NCI-H2081 (cell line): ENCODE measurements around the gene DNAJC16.

ENCODE experiments used
- DNase-seq, 2 experiments: peaks; one replicate each; lab custom pipeline; 2025; lab: John Stamatoyannopoulos, UW

DNAJC16 gene

DNA sequence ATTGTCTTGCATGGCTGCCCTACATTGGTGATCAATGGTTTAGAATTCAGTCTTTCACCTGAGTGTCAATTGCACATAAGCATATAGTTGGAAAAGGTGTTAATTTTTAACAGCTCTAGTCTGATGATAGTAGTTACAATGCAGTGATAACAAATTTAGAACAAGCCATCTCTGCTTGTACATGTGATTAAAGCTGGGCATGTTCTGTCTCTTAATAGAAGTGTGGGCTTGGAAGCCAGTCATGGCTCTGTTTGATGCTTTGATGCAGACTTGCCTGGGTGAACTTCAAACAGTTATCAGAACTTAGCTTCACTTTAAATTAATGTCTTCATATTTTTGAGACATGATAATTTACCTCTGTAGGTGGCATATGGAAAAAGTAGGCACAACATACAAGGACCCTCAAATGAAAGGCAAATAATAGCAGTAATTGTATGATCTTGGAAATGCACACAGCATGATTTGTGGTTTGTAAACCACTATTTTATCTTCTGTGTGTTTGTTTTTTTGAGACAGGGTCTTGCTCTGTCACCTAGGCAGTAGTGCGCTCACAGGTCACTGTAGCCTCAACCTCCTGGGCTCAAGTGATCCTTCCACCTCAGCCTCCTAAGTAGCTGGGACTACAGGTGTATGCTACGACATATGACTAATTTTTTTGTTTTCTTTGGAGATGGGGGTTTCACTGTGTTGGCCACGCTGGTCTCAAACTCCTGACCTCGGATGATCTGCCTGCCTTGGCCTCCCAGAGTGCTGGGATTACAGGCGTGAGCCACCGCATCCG, 94.4 kb downstream of the DNAJC16 start:
- no peak for DNase-seq

- no peak for DNase-seq
Observed at GRCh38 chr1:15621975-15622374, 95.3 kb downstream of the DNAJC16 start.

GRCh38 chr1:15622712-15623373, 96.2 kb downstream of the DNAJC16 start:
- DNase-seq, result no peak

- DNase-seq, result no peak
Observed at GRCh38 chr1:15623435-15623834, 96.8 kb downstream of the DNAJC16 start.

- no peak for DNase-seq
Observed at GRCh38 chr1:15624133-15624714, 97.6 kb downstream of the DNAJC16 start.

- no peak for DNase-seq
Observed at GRCh38 chr1:15625056-15625917, 98.6 kb downstream of the DNAJC16 start.
